GM10847 (cell line): Measurements from ENCODE around the gene ZBTB8A.

Experiments used
- POLR2A ChIP-seq: IDR thresholded peaks from 2 replicates; pipeline ENCODE4 v1.6.1; 2011; ENCODE audit not compliant: insufficient read length; ENCODE audit errors: extremely low read depth

Gene ZBTB8A

DNA sequence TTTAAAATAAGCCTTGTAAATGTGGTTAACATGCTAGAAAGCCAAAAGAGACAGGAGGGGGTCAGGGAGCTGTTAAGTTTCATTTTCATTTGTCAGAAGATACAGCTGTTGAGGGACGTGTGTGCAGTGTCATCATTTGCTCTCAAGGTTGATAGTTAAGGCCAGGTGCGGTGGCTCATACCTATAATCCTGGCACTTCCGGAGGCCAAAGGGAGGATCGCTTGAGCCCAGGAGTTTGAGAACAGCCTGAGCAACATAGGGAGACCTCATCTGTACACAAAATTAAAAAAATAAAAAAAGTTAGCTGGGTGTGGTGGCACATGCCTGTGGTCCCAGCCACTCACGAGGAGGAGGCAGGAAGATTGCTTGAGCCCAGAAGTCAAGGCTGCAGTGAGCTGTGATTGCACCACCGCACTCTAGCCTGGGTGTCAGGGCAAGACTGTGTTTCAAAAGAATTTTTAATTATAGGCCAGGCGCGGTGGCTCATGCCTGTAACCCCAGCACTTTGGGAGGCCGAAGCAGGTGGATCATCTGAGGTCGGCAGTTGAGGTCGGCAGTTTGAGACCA, 88.5 kb downstream of the ZBTB8A start:
- no peak for TF ChIP-seq POLR2A

DNA sequence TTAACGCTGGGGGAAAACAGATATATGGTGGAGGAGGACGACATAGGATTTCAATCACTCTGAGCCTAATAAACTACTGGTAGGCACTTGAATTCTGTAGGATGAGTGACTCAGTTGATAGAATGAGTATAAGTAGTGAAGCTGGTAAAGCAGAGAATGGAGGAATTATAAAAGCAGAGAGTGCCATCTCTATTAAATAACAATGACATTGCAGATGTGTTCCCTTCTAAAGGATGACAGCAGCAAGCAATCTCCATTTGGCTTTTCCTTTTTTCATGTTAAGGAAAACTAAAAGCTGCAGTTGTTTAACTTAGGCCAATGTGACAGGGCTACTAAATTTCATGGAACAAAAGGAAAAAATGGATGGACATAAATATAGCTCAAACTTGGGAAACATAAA, 93.6 kb downstream of the ZBTB8A start:
- no peak for TF ChIP-seq POLR2A

DNA sequence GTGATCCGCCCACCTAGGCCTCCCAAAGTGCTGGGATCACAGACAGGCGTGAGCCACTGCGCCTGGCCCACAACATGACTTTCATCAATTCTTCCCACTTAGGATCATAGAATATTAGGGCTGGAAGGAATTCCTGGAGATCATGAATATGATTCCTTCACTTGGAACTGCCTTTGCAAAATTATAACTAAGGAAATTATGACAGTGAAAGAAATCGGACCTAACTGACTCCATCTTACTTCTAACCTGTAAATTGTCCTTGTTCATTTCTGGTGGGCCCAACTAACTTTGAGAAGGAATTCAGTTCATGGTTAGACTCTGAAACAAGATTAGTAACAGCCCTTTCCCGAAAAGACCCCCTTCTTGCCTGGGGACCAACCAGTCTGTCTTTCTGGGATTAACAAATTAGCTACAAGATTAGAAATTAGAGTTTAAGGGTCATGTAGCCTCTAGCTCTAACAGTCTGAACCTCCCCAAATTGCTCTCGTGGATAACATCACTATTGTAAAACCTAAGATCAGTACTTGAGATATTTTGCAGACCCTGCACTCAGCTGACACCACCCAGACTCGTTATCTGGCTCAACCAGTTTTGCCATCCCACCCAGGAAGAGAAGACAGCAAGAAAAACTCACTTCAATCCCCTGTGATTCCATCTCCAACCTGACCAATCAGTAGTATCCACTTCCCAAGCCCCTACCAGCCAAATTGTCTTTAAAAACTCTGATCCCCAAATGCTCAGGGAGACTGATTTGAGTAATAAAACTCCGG, 96.5 kb downstream of the ZBTB8A start:
- no peak for TF ChIP-seq POLR2A

DNA sequence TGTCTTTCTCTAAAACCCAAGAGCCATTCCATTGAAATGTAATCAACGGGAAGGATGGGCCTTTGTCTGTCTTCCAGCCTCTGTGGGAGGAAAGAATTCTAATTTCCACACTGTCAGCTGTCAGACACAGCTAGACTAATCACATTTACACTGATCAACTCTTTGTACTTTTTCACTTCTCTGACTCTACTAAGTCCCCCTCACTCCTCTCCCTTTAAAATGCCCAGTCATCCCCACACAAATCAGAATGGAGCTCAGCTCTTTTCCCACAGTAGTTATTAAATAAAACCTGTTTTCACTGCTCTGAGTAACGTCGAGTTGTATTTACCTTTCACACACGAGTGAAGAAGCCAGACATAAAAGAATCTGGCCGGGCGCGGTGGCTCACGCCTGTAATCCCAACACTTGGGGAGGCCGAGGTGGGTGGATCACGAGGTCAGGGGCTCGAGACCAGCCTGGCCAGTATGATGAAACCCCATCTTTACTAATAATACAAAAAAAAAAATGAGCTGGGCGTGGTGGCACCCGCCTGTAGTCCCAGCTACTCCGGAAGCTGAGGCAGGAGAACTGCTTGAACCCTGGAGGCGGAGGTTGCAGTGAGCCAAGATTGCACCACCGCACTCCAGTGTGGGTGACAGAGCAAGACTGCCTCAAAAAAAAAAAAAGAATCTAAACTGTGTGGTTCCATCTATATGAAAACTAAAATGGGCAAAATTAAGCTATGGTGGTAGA, 97.9 kb downstream of the ZBTB8A start:
- no peak for TF ChIP-seq POLR2A

DNA sequence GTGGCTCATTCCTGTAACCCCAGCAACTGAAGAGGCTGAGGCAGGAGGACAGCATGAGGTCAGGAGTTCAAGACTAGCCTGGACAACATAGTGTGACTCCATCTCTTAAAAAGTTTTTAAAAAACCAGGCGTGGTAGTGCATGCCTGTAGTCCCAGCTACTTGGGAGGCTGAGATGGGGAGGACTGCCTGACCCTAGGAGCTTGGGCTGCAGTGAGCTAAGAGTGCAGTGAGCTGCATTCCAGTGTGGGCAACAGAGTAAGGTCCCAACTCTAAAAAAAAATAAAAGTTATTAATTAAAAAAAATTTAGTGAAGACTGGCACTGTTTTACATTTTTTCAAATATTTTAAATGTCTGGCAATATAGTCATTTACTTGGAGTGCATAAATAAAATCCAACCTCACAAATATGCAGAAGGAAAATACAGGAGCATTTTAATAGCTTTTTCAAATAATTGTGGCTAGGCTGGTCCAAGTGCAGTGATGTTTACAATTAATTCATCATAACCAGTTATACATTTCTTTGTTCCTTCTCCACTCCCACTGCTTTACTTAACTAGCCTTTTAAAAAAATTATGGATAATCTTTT, 100.4 kb downstream of the ZBTB8A start:
- no peak for TF ChIP-seq POLR2A

DNA sequence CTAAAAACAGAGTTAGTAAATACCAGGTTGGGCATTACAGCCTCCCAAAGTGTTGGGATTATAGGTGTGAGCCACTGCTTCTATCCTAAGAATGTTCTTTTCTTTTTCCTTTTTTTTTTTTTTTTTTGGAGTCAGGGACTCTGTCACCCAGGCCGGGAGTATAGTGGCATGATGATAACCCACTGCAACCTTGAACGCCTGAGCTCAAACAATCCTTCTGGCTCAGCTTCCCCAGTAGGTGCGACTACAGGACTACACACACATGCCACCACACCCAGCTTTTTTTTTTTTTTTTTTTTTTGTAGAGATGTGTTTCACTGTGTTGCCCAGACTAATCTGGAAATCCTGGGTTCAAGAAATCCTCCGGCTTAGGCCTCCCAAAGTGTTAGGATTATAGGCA, 105.2 kb downstream of the ZBTB8A start:
- TF ChIP-seq POLR2A, result no peak

DNA sequence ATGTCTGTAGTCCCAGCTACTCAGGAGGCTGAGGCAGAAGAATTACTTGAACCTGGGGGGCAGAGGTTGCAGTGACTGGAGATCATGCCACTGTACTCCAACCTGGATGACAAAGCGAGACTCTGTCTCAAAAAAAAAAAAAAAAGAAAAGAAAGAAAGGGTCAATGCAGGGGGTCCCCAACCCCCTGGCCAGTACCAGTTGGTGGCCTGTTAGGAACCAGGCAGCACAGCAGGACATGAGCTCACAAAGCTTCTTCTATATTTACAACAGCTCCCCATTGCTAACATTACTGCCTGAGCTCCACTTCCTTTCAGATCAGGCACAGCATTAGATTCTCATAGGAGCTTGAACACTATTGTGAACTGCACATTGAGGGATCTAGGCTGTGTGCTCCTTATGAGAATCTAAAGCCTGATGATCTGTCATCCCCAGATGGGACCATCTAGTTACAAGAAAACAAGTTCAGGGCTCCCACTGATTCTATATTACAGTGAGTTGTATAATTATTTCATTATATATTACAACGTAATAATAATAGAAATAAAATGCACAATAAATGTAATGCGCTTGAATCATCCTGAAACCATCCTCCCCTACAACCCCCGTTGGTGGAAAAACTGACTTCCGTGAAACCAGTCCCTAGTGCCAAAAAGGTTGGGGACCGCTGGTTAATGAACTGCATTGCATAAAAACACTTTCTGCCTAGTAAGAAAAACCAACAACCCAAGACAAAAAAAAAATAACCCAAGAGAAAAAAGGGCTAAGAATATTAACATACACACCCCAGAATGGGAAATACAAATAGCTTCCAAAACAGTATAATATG, 108.3 kb downstream of the ZBTB8A start:
- no peak for TF ChIP-seq POLR2A

DNA sequence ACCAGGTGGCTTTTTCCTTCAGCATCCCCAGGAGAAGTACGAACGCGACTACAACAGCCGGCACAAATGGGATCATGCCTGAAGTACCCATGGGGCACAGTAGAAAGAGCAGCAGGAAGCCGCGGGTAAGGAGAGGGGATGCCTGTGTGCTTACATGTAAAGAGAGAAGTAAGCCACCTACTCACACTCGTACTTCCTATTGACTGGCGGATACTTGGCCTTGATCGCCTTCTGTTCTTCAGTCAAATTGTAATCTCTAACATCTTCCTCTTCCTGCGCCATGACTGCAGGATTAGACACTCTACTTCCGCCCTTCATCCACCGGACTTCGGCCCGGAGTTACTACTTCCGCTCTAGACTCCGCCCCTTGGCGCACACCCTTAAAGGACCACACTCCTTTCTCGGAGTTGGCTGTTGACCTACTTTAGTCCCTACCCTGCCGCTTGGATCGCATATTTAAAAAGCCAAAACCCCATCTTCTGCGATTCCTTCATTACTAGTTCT, 111.1 kb downstream of the ZBTB8A start, which contains the start of gene ZBTB8OS:
Gene ZBTB8OS (minus strand): TSS at position 303 of the 504 bp plus-strand sequence. CDS start 21 bp downstream, at position 282.
- TF ChIP-seq POLR2A, result peak; percentile 63

DNA sequence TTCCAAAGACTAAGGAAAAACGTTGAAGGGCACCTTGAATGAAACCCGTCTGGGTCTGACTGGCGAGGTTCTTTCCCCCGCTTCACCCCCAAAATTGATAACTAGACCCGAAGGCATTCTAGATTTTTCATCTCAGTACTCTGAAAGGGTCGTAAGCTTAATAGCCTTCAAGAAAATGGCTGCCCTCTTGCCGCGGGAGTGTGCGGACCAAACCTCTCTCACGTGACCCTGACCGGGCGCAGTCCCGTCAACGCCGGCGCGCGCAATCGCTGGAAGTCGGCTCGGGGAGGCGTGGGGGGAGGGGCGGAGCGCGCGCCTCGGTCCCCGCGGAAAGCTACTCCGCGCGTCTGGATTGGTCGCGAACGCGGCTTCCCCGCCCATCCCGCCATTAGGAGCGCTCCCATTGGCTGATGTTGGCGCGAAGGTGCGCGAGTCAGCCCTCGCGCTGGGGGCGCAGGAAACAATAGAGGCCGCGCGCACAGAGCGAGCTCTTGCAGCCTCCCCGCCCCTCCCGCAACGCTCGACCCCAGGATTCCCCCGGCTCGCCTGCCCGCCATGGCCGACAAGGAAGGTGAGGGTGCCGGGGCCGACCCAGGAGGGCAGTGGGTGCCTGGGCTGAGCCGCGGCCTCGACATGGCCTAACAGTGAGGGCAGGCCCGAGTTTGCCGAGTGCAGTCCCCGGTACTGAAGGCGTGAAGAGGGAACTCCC, 111.7 kb downstream of the ZBTB8A start, which contains the start of gene RBBP4:
Gene RBBP4 (plus strand): TSS at position 457 of the 709 bp plus-strand sequence. CDS start 99 bp downstream, at position 556.
- peak; percentile 67 for TF ChIP-seq POLR2A

DNA sequence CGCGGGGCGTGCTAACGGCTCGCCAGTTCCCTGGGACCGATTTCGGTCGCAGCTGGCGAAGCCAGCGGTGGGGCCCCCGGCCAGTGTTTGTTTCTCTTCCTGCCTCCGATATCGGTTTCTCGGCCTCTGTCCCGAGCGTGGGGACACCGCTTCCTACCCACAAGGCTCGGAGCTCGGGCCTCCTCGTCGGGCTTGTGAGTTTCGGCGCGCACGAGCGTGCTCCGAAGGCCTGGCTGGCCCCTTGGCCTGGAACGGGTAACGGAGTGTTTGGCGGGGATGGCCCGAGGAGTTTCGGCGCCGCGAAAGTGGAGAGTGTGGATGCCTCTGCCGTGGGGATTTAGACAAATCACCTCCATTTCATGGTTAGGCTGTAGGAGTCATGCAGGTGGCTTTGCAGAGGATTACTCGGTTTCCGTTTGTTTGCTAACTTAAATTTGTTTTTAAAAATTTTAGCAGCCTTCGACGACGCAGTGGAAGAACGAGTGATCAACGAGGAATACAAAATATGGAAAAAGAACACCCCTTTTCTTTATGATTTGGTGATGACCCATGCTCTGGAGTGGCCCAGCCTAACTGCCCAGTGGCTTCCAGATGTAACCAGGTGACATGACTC, 112.3 kb downstream of the ZBTB8A start:
- TF ChIP-seq POLR2A, result peak; percentile 13

DNA sequence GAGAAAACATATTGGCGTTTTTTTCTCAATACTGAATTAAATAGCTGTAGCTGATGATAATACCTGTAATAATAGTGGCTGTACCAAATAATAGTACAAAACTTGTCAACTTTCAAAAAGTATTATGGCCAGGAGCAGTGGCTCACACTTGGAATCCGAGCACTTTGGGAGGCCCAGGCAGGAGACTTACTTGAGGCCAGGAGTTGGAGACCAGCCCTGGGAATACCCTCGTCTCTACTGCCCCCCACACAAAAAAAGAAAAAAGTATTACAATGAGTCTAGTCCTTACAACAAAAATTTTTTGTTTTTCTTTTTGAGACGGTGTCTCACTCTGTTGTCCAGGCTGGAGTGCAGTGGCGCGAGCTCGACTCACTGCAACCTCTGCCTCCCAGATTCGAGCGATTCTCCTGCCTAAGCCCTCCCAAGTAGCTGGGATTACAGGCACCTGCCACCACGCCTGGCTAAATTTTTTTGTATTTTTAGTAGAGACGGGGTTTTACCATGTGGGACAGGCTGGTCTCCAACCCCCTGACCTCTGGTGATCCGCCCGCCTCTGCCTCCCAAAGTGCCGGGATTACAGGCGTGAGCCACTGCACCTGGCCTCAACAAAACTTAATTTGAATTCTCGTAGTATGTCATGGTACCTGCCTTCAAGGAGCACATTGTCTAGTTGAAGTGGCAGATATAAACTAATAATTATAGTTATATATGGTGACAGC, 113.2 kb downstream of the ZBTB8A start:
- no peak for TF ChIP-seq POLR2A
